K562 (cell line): ENCODE measurements around the gene GALM.

Experiments used
- CGGBP1 ChIP-seq: fragments of 250-450 bp; sonication (Bioruptor Pico); IDR thresholded peaks from 2 replicates; pipeline ENCODE4 v1.9.0; 2021; ENCODE audit warnings: mild to moderate bottlenecking
- CTCF ChIP-seq, 3 experiments: IDR thresholded peaks in 2 of 3; conservative IDR thresholded peaks in 1 of 3; 2 replicates each; pipeline ENCODE4 v1.5.1; 2011 to 2012; ENCODE audit warnings: low read length in 3 of 3, mild to moderate bottlenecking in 3 of 3, control low read depth in 2 of 3, improper control_type of control experiment in 1 of 3, inconsistent platforms in 1 of 3, low read depth in 1 of 3, mixed read lengths in 1 of 3, moderate library complexity in 1 of 3; ENCODE audit not compliant: insufficient read depth in 2 of 3
- EP300 ChIP-seq: IDR thresholded peaks from 2 replicates; pipeline ENCODE4 v1.6.1; 2012; ENCODE audit warnings: low read length, improper control_type of control experiment
- FIP1L1 ChIP-seq: fragments of 200-400 bp; formaldehyde crosslinking; IDR thresholded peaks from 2 replicates; pipeline ENCODE4 v1.6.1; 2018; ENCODE audit warnings: mild to moderate bottlenecking, low read depth, low read length; ENCODE audit not compliant: poor library complexity, severe bottlenecking
- ILK ChIP-seq: fragments of 450-650 bp; IDR thresholded peaks from 2 replicates; pipeline ENCODE4 v1.6.1; 2016; ENCODE audit warnings: missing genetic modification characterization, low read depth, mild to moderate bottlenecking, missing compliant biosample characterization, moderate library complexity, borderline replicate concordance
- MAFK ChIP-seq: IDR thresholded peaks from 2 replicates; pipeline ENCODE4 v1.6.1; 2011; ENCODE audit warnings: low read length, improper control_type of control experiment
- MXI1 ChIP-seq: IDR thresholded peaks from 2 replicates; pipeline ENCODE4 v1.6.1; 2011; ENCODE audit warnings: low read depth, mild to moderate bottlenecking, improper control_type of control experiment, low read length
- SREBF2 ChIP-seq: sonication (generic); formaldehyde crosslinking; IDR thresholded peaks from 2 replicates; pipeline ENCODE4 v1.4.0; 2020; ENCODE audit warnings: mild to moderate bottlenecking, missing genetic modification reagents
- SRSF9 ChIP-seq: fragments of 200-400 bp; formaldehyde crosslinking; IDR thresholded peaks from 2 replicates; pipeline ENCODE4 v1.6.1; 2017; ENCODE audit warnings: low read depth, low read length, borderline replicate concordance
- ZC3H4 ChIP-seq: sonication (generic); formaldehyde crosslinking; IDR thresholded peaks from 2 replicates; pipeline ENCODE4 v1.9.0; 2021; ENCODE audit warnings: missing genetic modification reagents, borderline replicate concordance
- ZFP91 ChIP-seq: sonication (generic); formaldehyde crosslinking; IDR thresholded peaks from 2 replicates; pipeline ENCODE4 v1.8.0; 2022; ENCODE audit warnings: mild to moderate bottlenecking, missing genetic modification reagents
- TF ChIP-seq, protein P1 (sequence below): sonication (generic); formaldehyde crosslinking; IDR thresholded peaks from 2 replicates; pipeline ENCODE4 v1.8.0; 2022; ENCODE audit warnings: missing genetic modification reagents, mild to moderate bottlenecking, borderline replicate concordance

- TF ChIP-seq MAFK (no peak), ZC3H4 (CRISPR knock-in tag) (no peak), ZFP91 (no peak), FIP1L1 (no peak), CGGBP1 (no peak), SREBF2 (CRISPR knock-in tag) (no peak), ILK (no peak), CTCF (IDR thresholded peaks at IDR 0.05 in 2 of 3, conservative IDR thresholded peaks at IDR 0.05 in 1 of 3; ENCODE audit: insufficient read depth in 2 of 3, low read depth in 1 of 3, low read length in 3 of 3) (no peak), MXI1 (no peak), EP300 (no peak), SRSF9 (no peak)
- TF ChIP-seq, protein P1, sequence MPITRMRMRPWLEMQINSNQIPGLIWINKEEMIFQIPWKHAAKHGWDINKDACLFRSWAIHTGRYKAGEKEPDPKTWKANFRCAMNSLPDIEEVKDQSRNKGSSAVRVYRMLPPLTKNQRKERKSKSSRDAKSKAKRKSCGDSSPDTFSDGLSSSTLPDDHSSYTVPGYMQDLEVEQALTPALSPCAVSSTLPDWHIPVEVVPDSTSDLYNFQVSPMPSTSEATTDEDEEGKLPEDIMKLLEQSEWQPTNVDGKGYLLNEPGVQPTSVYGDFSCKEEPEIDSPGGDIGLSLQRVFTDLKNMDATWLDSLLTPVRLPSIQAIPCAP (CRISPR knock-in tag) = no peak
These were observed 81.9 kb downstream of the GALM start for GRCh38 chr2:38747819-38748218.
